Memory B cell (primary cell): Measurements from ENCODE around the gene GPC6.
"Not testable (repeated sequence)": the region's sequence is repeated elsewhere in the genome, so short reads cannot be mapped to it uniquely, and the experiment has no call there.

ENCODE experiments used
- ATAC-seq: fragments of 150-1000 bp; cut with Tn5 transposase; 2 replicates; pipeline ENCODE4 v1.10.0; 2021; ENCODE audit warnings: low read depth, mild to moderate bottlenecking, moderate library complexity
- DNase-seq, 2 donors: peaks; one replicate each; pipeline ENCODE4 v3.0.0; 2022; ENCODE audit warnings: low spot score in 2 of 2
- H3K27ac Mint-ChIP-seq: one replicate; pipeline ENCODE4 v1.8.0; 2022; ENCODE audit warnings: mild to moderate bottlenecking, moderate library complexity, mixed read lengths
- H3K27me3 Mint-ChIP-seq: one replicate; pipeline ENCODE4 v1.8.0; 2022; ENCODE audit warnings: mixed read lengths
- H3K36me3 Mint-ChIP-seq: one replicate; pipeline ENCODE4 v1.8.0; 2022; ENCODE audit warnings: mild to moderate bottlenecking, mixed read lengths
- H3K4me1 Mint-ChIP-seq: one replicate; pipeline ENCODE4 v1.8.0; 2022; ENCODE audit warnings: mixed read lengths
- H3K4me3 Mint-ChIP-seq: one replicate; pipeline ENCODE4 v1.8.0; 2022; ENCODE audit warnings: mild to moderate bottlenecking, moderate library complexity, mixed read lengths
- H3K9me3 Mint-ChIP-seq: one replicate; pipeline ENCODE4 v1.8.0; 2022; ENCODE audit warnings: mixed read lengths

Gene GPC6

GRCh38 chr13:94343243-94343585 is 1116.6 kb downstream of the GPC6 start:
- DNase-seq (no peak), ATAC-seq (no peak)
- no peak overlapping the region for H3K27ac Mint-ChIP-seq
- H3K4me3 Mint-ChIP-seq: no peak overlapping the region
- no peaks in the 10 kb centered on the region for H3K36me3 Mint-ChIP-seq
- no peaks in the 10 kb centered on the region for H3K4me1 Mint-ChIP-seq
- H3K9me3 Mint-ChIP-seq: no peaks in the 10 kb centered on the region
- H3K27me3 Mint-ChIP-seq: no peaks in the 10 kb centered on the region

- H3K27ac Mint-ChIP-seq, DNase-seq, H3K4me1 Mint-ChIP-seq, H3K9me3 Mint-ChIP-seq, H3K4me3 Mint-ChIP-seq, H3K36me3 Mint-ChIP-seq, ATAC-seq, H3K27me3 Mint-ChIP-seq: not testable (repeated sequence)
Observed at GRCh38 chr13:94343687-94344086, 1117.1 kb downstream of the GPC6 start.

- ATAC-seq (no peak), DNase-seq (no peak)
- Mint-ChIP-seq H3K9me3 (no peaks in the 10 kb centered on the region), H3K27me3 (peaks cover 2% of the 10 kb centered on the region), H3K4me1 (no peaks in the 10 kb centered on the region), H3K27ac (no peak overlapping the region), H3K4me3 (no peak overlapping the region), H3K36me3 (no peaks in the 10 kb centered on the region)
Observed at GRCh38 chr13:94344126-94344818, 1117.7 kb downstream of the GPC6 start.

- DNase-seq (no peak), ATAC-seq (no peak)
- Mint-ChIP-seq H3K27ac (no peak overlapping the region), H3K4me3 (no peak overlapping the region), H3K4me1 (no peaks in the 10 kb centered on the region), H3K9me3 (no peaks in the 10 kb centered on the region), H3K27me3 (peaks cover 4% of the 10 kb centered on the region), H3K36me3 (no peaks in the 10 kb centered on the region)
Observed at GRCh38 chr13:94345374-94346195, 1119.0 kb downstream of the GPC6 start.

- no peak for ATAC-seq
Observed at GRCh38 chr13:94346261-94347019, 1119.8 kb downstream of the GPC6 start.

GRCh38 chr13:94351292-94351990 is 1124.8 kb downstream of the GPC6 start:
- H3K4me3 Mint-ChIP-seq: no peak overlapping the region
- H3K27ac Mint-ChIP-seq: no peak overlapping the region
- H3K36me3 Mint-ChIP-seq: no peaks in the 10 kb centered on the region
- no peak for DNase-seq
- ATAC-seq: no peak
- peaks cover 4% of the 10 kb centered on the region for H3K27me3 Mint-ChIP-seq
- H3K4me1 Mint-ChIP-seq: peaks cover 5% of the 10 kb centered on the region
- H3K9me3 Mint-ChIP-seq: peaks cover 2% of the 10 kb centered on the region

More at GRCh38 chr13:94346261-94347019, 1119.8 kb downstream of the GPC6 start:
- Mint-ChIP-seq H3K36me3 (no peaks in the 10 kb centered on the region), H3K27ac (no peak overlapping the region), H3K27me3 (peaks cover 4% of the 10 kb centered on the region), H3K4me1 (peaks cover under 1% of the 10 kb centered on the region), H3K9me3 (no peaks in the 10 kb centered on the region), H3K4me3 (no peak overlapping the region)
- DNase-seq: no peak

GRCh38 chr13:94352057-94352456 is 1125.5 kb downstream of the GPC6 start:
- Mint-ChIP-seq H3K4me1 (peaks cover 5% of the 10 kb centered on the region), H3K4me3 (no peak overlapping the region), H3K9me3 (peaks cover 2% of the 10 kb centered on the region), H3K27ac (no peak overlapping the region), H3K27me3 (peaks cover 4% of the 10 kb centered on the region), H3K36me3 (no peaks in the 10 kb centered on the region)
- ATAC-seq (no peak), DNase-seq (no peak)

GRCh38 chr13:94353167-94353710 is 1126.6 kb downstream of the GPC6 start:
- H3K4me1 Mint-ChIP-seq: peaks cover 5% of the 10 kb centered on the region

GRCh38 chr13:94359875-94360274 is 1133.3 kb downstream of the GPC6 start:
- ATAC-seq (no peak), DNase-seq (no peak)
- H3K36me3 Mint-ChIP-seq: no peaks in the 10 kb centered on the region
- H3K27ac Mint-ChIP-seq: no peak overlapping the region
- no peak overlapping the region for H3K4me3 Mint-ChIP-seq
- H3K27me3 Mint-ChIP-seq: peaks cover 3% of the 10 kb centered on the region
- no peaks in the 10 kb centered on the region for H3K4me1 Mint-ChIP-seq
- H3K9me3 Mint-ChIP-seq: peaks cover 2% of the 10 kb centered on the region

More at GRCh38 chr13:94353167-94353710, 1126.6 kb downstream of the GPC6 start:
- no peak overlapping the region for H3K4me3 Mint-ChIP-seq
- ATAC-seq: no peak
- no peak for DNase-seq
- H3K27me3 Mint-ChIP-seq: peaks cover 4% of the 10 kb centered on the region
- no peak overlapping the region for H3K27ac Mint-ChIP-seq
- H3K9me3 Mint-ChIP-seq: peaks cover 2% of the 10 kb centered on the region
- no peaks in the 10 kb centered on the region for H3K36me3 Mint-ChIP-seq

GRCh38 chr13:94362411-94362909 is 1135.9 kb downstream of the GPC6 start:
- no peaks in the 10 kb centered on the region for H3K4me1 Mint-ChIP-seq
- H3K36me3 Mint-ChIP-seq: no peaks in the 10 kb centered on the region
- no peaks in the 10 kb centered on the region for H3K9me3 Mint-ChIP-seq
- no peak overlapping the region for H3K4me3 Mint-ChIP-seq
- ATAC-seq (peak; percentile 74), DNase-seq (peak; percentile 40 to 45)
- H3K27ac Mint-ChIP-seq: no peak overlapping the region
- peaks cover 7% of the 10 kb centered on the region for H3K27me3 Mint-ChIP-seq

- DNase-seq (no peak), ATAC-seq (no peak)
- H3K36me3 Mint-ChIP-seq: no peaks in the 10 kb centered on the region
- H3K27me3 Mint-ChIP-seq: peaks cover 12% of the 10 kb centered on the region
- H3K27ac Mint-ChIP-seq: no peak overlapping the region
- H3K4me1 Mint-ChIP-seq: no peaks in the 10 kb centered on the region
- H3K9me3 Mint-ChIP-seq: no peaks in the 10 kb centered on the region
- H3K4me3 Mint-ChIP-seq: no peak overlapping the region
Observed at GRCh38 chr13:94366677-94367076, 1140.1 kb downstream of the GPC6 start.

GRCh38 chr13:94369972-94370436 is 1143.4 kb downstream of the GPC6 start:
- ATAC-seq: no peak
- Mint-ChIP-seq H3K27me3 (peaks cover 12% of the 10 kb centered on the region), H3K27ac (no peak overlapping the region), H3K4me1 (no peaks in the 10 kb centered on the region), H3K36me3 (no peaks in the 10 kb centered on the region), H3K9me3 (no peaks in the 10 kb centered on the region), H3K4me3 (no peak overlapping the region)
- no peak for DNase-seq

GRCh38 chr13:94371855-94372254 is 1145.2 kb downstream of the GPC6 start:
- DNase-seq (no peak), ATAC-seq (no peak)
- H3K4me3 Mint-ChIP-seq: no peak overlapping the region
- H3K9me3 Mint-ChIP-seq: no peaks in the 10 kb centered on the region
- H3K27me3 Mint-ChIP-seq: peaks cover 7% of the 10 kb centered on the region
- no peaks in the 10 kb centered on the region for H3K36me3 Mint-ChIP-seq
- H3K4me1 Mint-ChIP-seq: no peaks in the 10 kb centered on the region
- no peak overlapping the region for H3K27ac Mint-ChIP-seq
